DMS53 treated with DMSO at 0.1 percent for 48 hours (cell line): ENCODE results near the gene EDIL3.
A peak's percentile ranks its signal among the peaks of the same experiment; 100 is the strongest.
"Not testable (repeated sequence)": the region's sequence is repeated elsewhere in the genome, so short reads cannot be mapped to it uniquely, and the experiment has no call there.

Experiments used
- DNase-seq: peaks from one replicate; lab custom pipeline; 2025; ENCODE audit not compliant: unreplicated experiment; lab: John Stamatoyannopoulos, UW

EDIL3 gene

DNA sequence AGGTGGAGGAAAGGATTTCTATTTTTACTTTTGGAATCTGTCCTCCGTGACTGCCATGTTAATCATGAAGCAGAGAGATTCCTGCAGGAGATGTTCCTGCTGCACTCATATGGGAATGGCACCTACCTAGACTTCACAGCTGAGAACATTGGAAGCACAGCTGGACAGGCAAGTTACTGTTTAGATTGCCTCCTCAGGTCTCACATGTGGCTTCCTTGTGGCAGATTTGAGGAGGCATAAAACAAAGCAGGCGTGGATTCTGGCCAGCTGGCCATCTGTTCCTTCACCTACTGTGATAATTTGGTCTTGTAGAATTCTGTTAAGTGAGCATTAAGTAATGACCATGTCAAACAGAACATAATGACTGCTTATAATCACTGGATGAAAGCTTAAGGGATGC is 193.4 kb downstream of the EDIL3 start:
- DNase-seq: no peak

- DNase-seq: no peak
Measured at GRCh38 chr5:84184857-84185256, 199.8 kb downstream of the EDIL3 start.

DNA sequence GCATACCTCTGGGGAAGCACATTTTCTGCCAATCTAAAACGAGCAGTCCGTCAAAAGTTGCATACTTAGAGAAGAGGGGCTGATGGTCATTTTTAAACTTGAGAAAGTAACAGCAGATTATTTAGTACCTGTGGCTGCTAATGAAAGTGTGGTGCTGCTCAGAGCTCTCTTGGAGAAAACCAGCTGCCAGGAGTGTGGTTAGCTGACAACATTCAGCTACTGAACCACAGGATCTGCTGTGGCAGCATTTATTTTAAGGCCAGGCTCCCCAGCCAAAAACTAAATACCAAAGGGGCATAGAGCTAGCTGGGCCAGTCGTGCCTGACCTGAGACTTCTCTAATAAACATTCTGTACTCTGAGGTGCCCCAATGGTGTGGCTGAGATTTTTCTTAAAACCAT is 203.6 kb downstream of the EDIL3 start:
- DNase-seq: no peak

- DNase-seq: no peak
Measured at GRCh38 chr5:84168841-84169240, 215.8 kb downstream of the EDIL3 start.

GRCh38 chr5:84163671-84164070 is 221.0 kb downstream of the EDIL3 start:
- DNase-seq: no peak

DNA sequence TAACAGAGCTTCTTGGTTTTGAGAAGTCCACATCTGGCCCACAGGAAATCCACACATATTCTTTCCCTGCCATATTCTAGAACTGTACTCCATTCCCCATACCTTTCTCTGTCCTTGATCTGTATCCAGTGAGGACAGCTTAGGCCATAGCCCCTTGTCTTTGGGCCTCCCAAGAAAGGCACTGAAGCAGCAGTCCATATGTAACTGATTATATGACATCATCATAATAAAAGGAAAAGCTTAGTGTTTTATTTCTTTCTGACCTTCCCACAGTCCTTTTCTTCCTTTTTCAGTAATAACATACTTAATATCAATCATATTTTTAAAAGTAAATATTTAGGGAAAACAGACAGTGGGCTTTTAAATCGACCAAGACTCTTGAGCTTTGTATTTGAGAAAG is 222.0 kb downstream of the EDIL3 start:
- no peak for DNase-seq

- not testable (repeated sequence) for DNase-seq
Measured at GRCh38 chr5:84160650-84161049, 224.0 kb downstream of the EDIL3 start.

DNA sequence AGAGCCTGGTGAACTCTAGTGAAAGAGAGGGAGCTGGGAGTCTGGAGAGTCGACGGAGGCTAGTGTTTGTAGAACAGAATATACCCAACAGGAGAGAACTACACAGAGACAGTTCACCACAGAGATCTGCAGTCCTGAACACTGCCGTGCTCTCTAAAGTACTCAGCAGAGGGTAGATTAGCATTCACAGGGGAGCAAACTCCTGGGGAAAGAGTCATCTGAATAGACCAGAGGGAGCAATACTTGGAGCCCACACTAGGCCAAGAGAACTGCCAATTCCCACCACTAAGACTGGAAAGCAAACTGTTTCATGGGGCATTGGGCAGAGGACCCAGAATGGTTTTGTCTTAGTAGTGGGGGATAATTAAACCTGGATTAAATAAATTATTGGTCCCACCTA is 235.6 kb downstream of the EDIL3 start:
- DNase-seq: no peak

DNA sequence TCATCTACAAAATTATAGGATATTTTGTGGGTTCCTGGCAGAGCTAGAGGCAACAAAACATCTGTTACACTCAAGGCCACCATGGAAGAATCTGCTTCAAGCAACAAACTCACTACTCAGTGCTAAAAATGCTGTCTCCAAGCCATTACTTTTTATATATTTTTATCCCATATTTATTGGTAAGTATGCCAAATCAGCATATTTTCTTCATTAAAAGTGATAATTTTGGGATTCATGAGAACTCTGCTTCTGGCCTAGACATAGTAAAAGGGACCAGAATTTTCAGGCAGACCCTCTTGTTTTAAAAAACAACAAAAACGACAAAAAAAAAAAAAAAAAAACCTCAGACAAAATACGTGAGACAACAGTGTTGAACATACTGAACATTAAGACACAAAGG is 236.0 kb downstream of the EDIL3 start:
- no peak for DNase-seq

DNA sequence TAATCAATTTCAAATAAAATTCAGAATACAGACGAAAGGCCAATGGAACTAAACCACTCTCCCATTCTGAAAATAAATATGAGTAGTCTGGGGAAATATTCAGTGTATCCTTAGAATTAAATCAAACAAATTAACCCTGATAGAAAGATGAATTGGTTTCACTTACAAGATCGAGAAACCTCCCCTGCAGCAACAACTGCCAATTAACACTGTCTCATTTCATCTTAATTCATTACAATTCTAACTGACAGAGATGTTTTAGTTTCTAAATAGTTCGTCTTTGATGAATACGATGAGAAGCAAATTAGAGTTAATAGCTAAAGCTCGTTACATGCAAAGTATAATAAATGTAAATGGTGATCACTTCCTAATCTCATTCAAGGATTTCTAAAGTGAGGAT is 247.1 kb downstream of the EDIL3 start:
- DNase-seq: no peak

- DNase-seq: no peak
Measured at GRCh38 chr5:84131372-84131771, 253.3 kb downstream of the EDIL3 start.

- DNase-seq: no peak
Measured at GRCh38 chr5:84130006-84130580, 254.6 kb downstream of the EDIL3 start.

- DNase-seq: no peak
Measured at GRCh38 chr5:84125216-84125615, 259.5 kb downstream of the EDIL3 start.

DNA sequence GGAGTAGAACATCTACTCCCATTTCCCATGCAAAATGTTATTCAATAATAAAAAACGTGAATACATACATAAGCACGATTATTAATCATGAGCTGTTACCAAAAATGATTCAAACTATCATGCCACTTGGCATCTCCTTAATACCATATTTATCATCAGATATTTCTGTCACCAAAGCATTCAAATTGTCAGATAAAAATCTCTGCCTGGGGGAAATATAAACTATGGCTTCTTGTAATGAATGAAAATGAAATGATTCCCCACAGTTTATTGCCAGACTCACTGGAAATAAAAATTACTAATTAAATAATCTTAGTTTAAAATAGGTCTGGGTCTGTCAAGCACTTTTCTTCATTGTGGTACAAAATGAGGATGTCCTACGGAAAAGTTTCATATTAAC is 265.4 kb downstream of the EDIL3 start:
- no peak for DNase-seq

DNA sequence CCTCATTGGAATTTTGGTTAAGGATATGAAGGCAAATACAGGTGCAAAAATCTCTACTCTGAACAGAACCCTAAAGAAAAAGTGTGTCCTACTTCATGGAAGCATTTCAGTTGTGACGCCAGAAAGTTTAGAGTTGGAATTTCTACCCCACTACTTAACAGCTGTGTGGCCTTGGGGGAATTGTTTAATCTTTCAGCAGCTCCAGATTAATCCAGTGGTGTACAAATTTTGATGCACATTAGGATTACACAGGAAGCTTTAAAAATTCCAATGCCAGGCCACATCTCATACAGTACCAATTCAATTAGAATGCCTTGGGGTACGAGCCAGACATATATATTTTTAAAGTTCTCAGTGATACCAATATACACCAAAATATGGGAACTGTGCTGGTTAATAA is 266.1 kb downstream of the EDIL3 start:
- no peak for DNase-seq

DNA sequence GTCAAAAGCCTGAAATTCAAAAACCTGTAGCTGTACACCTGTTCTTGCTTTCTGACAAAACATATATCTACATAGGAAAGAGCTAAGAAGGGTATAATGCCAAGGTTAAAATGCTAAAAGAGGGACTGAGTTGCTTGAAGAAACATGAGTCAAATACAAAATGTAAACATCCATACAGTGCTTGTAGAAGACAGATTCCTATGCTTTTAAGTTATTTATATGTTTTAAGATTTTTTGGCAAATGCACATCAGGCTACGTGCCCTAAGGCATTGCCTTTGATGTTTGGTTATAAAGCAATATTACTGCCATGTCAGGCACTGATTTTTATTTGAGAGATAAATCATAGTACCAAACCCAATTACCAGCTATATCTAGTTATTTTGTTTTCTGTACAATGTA is 269.0 kb downstream of the EDIL3 start:
- no peak for DNase-seq

- peak; percentile 35 for DNase-seq
Measured at GRCh38 chr5:84113246-84114105, 271.2 kb downstream of the EDIL3 start.

- no peak for DNase-seq
Measured at GRCh38 chr5:84092738-84093137, 291.9 kb downstream of the EDIL3 start.

GRCh38 chr5:84091127-84091799 is 293.4 kb downstream of the EDIL3 start:
- peak; percentile 88 for DNase-seq

GRCh38 chr5:84088996-84089395 is 295.7 kb downstream of the EDIL3 start:
- DNase-seq: peak; percentile 57

DNA sequence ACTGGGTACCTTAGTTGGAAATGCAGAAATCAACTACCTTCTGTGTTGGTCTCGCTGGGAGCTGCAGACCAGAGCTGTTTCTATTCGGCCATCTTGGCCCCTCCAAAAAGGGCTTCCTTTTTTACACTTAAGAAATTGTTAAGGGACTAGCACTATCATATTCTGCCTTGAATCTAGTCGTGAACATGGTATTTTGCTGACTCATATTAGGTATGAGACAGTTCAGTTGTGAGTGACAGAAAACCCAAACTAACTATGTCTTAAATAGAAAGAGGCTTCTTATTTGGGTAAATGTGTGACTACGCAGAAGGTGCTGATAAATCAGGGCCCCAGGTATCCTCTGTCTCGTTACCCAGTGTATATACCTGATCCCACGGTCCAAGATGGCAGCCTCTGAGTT is 298.2 kb downstream of the EDIL3 start:
- no peak for DNase-seq

DNA sequence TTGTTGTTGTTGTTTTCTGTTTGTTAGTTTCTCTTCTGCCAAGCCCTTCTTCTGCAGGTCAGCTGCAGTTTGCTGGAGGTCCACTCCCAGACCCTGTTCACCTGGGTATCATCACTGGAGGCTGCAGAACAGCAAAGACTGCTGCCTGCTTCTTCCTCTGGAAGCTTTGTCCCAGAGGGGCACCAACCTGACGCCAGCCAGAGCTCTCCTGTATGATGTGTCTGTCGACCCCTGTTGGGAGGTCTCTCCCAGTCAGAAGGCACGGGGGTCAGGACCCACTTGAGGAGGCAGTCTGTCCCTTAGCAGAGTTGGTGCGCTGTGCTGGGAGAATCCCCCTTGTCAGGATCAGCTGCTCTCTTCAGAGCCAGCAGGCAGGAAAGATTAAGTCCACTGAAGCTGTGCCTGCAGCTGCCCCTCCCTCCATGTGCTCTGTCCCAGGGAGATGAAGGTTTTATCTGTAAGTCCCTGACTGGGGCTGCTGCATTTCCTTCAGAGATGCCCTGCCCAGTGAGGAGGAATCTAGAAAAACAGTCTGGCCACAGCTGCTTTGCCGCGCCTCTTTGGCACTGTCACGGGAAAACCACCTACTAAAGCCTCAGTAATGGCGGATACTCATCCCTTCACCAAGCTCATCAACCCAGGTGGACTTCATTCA is 299.2 kb downstream of the EDIL3 start:
- no peak for DNase-seq
